Smooth muscle cell (in vitro differentiated cells): ENCODE measurements around the gene NUCB1. TPM values are rescaled to one million over a fixed set of nuclear protein-coding genes. Genes with fewer than 3 reads are reported as not detected.

ENCODE experiments used
- DNase-seq: peaks from one replicate; lab custom pipeline; 2025; ENCODE audit not compliant: unreplicated experiment; lab: John Stamatoyannopoulos, UW
- H2AFZ ChIP-seq: fragments of 200-600 bp; sonication (generic); 2 replicates; pipeline ENCODE4 v1.6.0; 2016; ENCODE audit warnings: antibody characterized with exemption, low read depth, mild to moderate bottlenecking
- H3F3A ChIP-seq: fragments of 200-600 bp; sonication (generic); 2 replicates; pipeline ENCODE4 v1.6.0; 2017; ENCODE audit warnings: antibody characterized with exemption, low read depth
- H3K27ac ChIP-seq: fragments of 200-600 bp; sonication (generic); 2 replicates; pipeline ENCODE4 v1.5.1; 2016; ENCODE audit warnings: low read depth, mild to moderate bottlenecking
- H3K27me3 ChIP-seq: fragments of 200-600 bp; sonication (generic); 2 replicates; pipeline ENCODE4 v1.6.1; 2016; ENCODE audit warnings: low read depth, mild to moderate bottlenecking
- H3K36me3 ChIP-seq: fragments of 200-600 bp; sonication (generic); 2 replicates; pipeline ENCODE4 v1.5.1; 2016; ENCODE audit warnings: low read depth
- H3K4me1 ChIP-seq: fragments of 200-600 bp; sonication (generic); 2 replicates; pipeline ENCODE4 v1.5.1; 2016; ENCODE audit warnings: low read depth
- H3K4me2 ChIP-seq: fragments of 200-600 bp; sonication (generic); 2 replicates; pipeline ENCODE4 v1.6.0; 2016; ENCODE audit warnings: mild to moderate bottlenecking
- H3K4me3 ChIP-seq: fragments of 200-600 bp; sonication (generic); 2 replicates; pipeline ENCODE4 v1.5.1; 2016; ENCODE audit warnings: mild to moderate bottlenecking
- H3K79me2 ChIP-seq: fragments of 200-600 bp; sonication (generic); 2 replicates; pipeline ENCODE4 v1.6.0; 2016; ENCODE audit warnings: low read depth, mild to moderate bottlenecking
- H3K9ac ChIP-seq: fragments of 200-600 bp; sonication (generic); 2 replicates; pipeline ENCODE4 v1.6.0; 2016; ENCODE audit warnings: low read depth
- H3K9me3 ChIP-seq: fragments of 200-600 bp; sonication (generic); replicated peaks from 2 replicates; pipeline ENCODE4 v1.5.1; 2016; ENCODE audit warnings: low read depth
- H4K20me1 ChIP-seq: fragments of 200-600 bp; sonication (generic); 2 replicates; pipeline ENCODE4 v1.6.0; 2016; ENCODE audit warnings: low read depth
- WGBS: methylation state at CpG from one replicate; pipeline ENCODE4 v1.1.7; 2016; ENCODE audit warnings: low lambda C conversion rate; 5-methylcytosine and 5-hydroxymethylcytosine counted together
- polyA plus RNA-seq: library from polyadenylated mRNA; unstranded; fragments of >200 nt; fragmentation: Nextera tagmentation; extraction: Ambion mirVana; gene quantifications from 2 replicates; pipeline ENCODE4 v1.2.1, GENCODE V29; 2016
- total RNA-seq: library from RNA; depleted of rRNA; stranded (reverse); fragments of >200 nt; gene quantifications from 2 replicates; pipeline ENCODE4 v1.2.3, GENCODE V29; 2014
- TF ChIP-seq, protein P1 (sequence below): fragments of 200-600 bp; sonication (generic); IDR thresholded peaks from 2 replicates; pipeline ENCODE4 v1.5.1; 2017; ENCODE audit warnings: borderline replicate concordance, mild to moderate bottlenecking, antibody characterized with exemption; ENCODE audit not compliant: insufficient read depth, poor library complexity, severe bottlenecking

The NUCB1 gene
- total and polyA plus RNA-seq, 2 experiments from 2014 or later, result 146 to 329 TPM

GRCh38 chr19:48913114-48913889 lies 13.2 kb downstream of the NUCB1 start:
- DNase-seq, result no peak
- Histone ChIP-seq H3K27me3 (no peaks in the 10 kb centered on the region), H3K27ac (no peak overlapping the region), H2AFZ (no peak overlapping the region), H3K9ac (no peak overlapping the region), H3K4me1 (no peaks in the 10 kb centered on the region), H3K4me2 (no peak overlapping the region), H3F3A (no peaks in the 10 kb centered on the region), H3K79me2 (peaks cover 5% of the 10 kb centered on the region), H4K20me1 (no peaks in the 10 kb centered on the region), H3K9me3 (no peaks in the 10 kb centered on the region), H3K4me3 (no peak overlapping the region), H3K36me3 (peaks cover 13% of the 10 kb centered on the region)
- TF ChIP-seq, protein P1, sequence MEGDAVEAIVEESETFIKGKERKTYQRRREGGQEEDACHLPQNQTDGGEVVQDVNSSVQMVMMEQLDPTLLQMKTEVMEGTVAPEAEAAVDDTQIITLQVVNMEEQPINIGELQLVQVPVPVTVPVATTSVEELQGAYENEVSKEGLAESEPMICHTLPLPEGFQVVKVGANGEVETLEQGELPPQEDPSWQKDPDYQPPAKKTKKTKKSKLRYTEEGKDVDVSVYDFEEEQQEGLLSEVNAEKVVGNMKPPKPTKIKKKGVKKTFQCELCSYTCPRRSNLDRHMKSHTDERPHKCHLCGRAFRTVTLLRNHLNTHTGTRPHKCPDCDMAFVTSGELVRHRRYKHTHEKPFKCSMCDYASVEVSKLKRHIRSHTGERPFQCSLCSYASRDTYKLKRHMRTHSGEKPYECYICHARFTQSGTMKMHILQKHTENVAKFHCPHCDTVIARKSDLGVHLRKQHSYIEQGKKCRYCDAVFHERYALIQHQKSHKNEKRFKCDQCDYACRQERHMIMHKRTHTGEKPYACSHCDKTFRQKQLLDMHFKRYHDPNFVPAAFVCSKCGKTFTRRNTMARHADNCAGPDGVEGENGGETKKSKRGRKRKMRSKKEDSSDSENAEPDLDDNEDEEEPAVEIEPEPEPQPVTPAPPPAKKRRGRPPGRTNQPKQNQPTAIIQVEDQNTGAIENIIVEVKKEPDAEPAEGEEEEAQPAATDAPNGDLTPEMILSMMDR, result no peak
- WGBS, result 95% methylated on average over 9 of the region's 9 CpGs

DNA sequence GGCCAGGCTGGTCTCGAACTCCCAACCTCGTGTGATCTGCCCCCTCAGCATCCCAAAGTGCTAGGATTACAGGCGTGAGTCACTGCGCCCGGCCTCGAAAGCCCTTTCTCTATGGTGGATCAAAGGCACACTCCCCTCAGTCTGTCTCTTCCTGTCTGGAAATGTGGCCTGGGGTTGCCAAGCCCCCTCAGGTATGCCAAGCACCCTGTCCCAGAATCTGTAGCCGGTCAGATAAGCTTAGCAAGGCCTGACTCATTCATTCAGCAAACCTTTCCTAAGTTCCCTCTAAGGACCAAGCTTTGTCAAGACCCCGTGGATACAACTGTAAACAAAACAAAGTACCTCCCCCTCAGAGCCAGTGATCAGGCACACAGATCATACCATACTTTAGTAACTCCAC lies 14.1 kb downstream of the NUCB1 start:
- H3K9ac ChIP-seq, result no peak overlapping the region
- H3K36me3 ChIP-seq, result peaks cover 16% of the 10 kb centered on the region
- peaks cover 5% of the 10 kb centered on the region for H3K79me2 ChIP-seq
- H3K4me2 ChIP-seq, result no peak overlapping the region
- H3K27ac ChIP-seq, result no peak overlapping the region
- no peak overlapping the region for H3K4me3 ChIP-seq
- H3K4me1 ChIP-seq, result no peaks in the 10 kb centered on the region
- TF ChIP-seq, protein P1, result no peak
- H3K27me3 ChIP-seq, result no peaks in the 10 kb centered on the region
- H4K20me1 ChIP-seq, result no peaks in the 10 kb centered on the region
- no peaks in the 10 kb centered on the region for H3F3A ChIP-seq
- no peak overlapping the region for H2AFZ ChIP-seq
- no peak for DNase-seq
- 80% methylated on average over 8 of the region's 8 CpGs for WGBS
- no peaks in the 10 kb centered on the region for H3K9me3 ChIP-seq

GRCh38 chr19:48915757-48916156 lies 15.6 kb downstream of the NUCB1 start:
- H3K36me3 ChIP-seq, result peaks cover 13% of the 10 kb centered on the region
- DNase-seq, result no peak
- H3K79me2 ChIP-seq, result no peaks in the 10 kb centered on the region
- no peak overlapping the region for H3K27ac ChIP-seq
- H3K4me1 ChIP-seq, result no peaks in the 10 kb centered on the region
- no peak overlapping the region for H3K9ac ChIP-seq
- no peaks in the 10 kb centered on the region for H3K9me3 ChIP-seq
- no peak overlapping the region for H2AFZ ChIP-seq
- no peaks in the 10 kb centered on the region for H4K20me1 ChIP-seq
- no peak overlapping the region for H3K4me3 ChIP-seq
- TF ChIP-seq, protein P1, result no peak
- H3F3A ChIP-seq, result no peaks in the 10 kb centered on the region
- no peak overlapping the region for H3K4me2 ChIP-seq
- no peaks in the 10 kb centered on the region for H3K27me3 ChIP-seq
- 90% methylated on average over 8 of the region's 8 CpGs for WGBS

DNA sequence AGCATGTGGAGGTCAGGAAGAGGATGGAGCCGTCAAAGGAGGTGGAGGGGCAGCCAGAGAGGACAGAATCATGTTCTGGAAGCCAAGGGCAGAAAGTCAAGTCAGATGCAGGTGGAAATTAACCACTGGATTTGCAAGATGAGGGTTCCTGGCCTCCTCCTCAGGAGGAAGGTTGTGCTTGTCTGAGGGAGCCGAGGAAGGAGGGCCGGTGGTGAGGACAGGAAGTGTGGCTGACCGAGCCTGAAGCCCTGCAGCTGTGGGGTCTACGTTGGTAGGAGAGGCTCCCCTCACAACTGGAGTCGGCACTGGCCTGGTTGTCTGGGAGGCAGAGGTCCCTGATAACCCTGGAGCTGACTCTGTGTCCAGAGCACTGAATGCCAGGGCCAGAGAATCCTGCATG lies 18.0 kb downstream of the NUCB1 start:
- Histone ChIP-seq H3K36me3 (peaks cover 9% of the 10 kb centered on the region), H3K4me1 (no peaks in the 10 kb centered on the region), H3K27me3 (no peaks in the 10 kb centered on the region), H4K20me1 (no peaks in the 10 kb centered on the region), H3K79me2 (no peaks in the 10 kb centered on the region), H2AFZ (no peak overlapping the region), H3F3A (no peaks in the 10 kb centered on the region), H3K4me3 (no peak overlapping the region), H3K27ac (no peak overlapping the region), H3K9me3 (no peaks in the 10 kb centered on the region), H3K4me2 (no peak overlapping the region), H3K9ac (no peak overlapping the region)
- 95% methylated on average over 6 of the region's 6 CpGs for WGBS
- no peak for DNase-seq
- TF ChIP-seq, protein P1, result no peak
